Epithelial cell of proximal tubule (primary cell): ENCODE results near the gene CYP27A1. TPM values are rescaled to one million over a fixed set of nuclear protein-coding genes. Genes with fewer than 3 reads are reported as not detected.

Experiments
- DNase-seq: peaks from one replicate; pipeline ENCODE4 v3.0.0-alpha.2; 2011; ENCODE audit warnings: low read depth
- H3K4me3 ChIP-seq: 2 replicates; pipeline ENCODE4 v1.5.1; 2011; ENCODE audit warnings: low read depth, mild to moderate bottlenecking, low read length
- CTCF ChIP-seq: conservative IDR thresholded peaks from 2 replicates; pipeline ENCODE4 v1.5.1; 2012; ENCODE audit warnings: low read depth, mild to moderate bottlenecking, low read length
- total RNA-seq: library from RNA; depleted of rRNA; stranded (reverse); fragments of >200 nt; gene quantifications from 2 replicates; pipeline ENCODE4 v1.2.3, GENCODE V29; 2015

The CYP27A1 gene
- total RNA-seq, 1 donor from 2014 or later = 49.0 TPM

- no peak for TF ChIP-seq CTCF
- no peak overlapping the region for H3K4me3 ChIP-seq
- DNase-seq = no peak
These were observed 37.3 kb upstream of the CYP27A1 start for GRCh38 chr2:218744615-218745014.

GRCh38 chr2:218745160-218745558 lies 36.8 kb upstream of the CYP27A1 start:
- no peak for TF ChIP-seq CTCF
- no peak for DNase-seq
- H3K4me3 ChIP-seq = no peak overlapping the region

GRCh38 chr2:218745559-218746469 lies 36.1 kb upstream of the CYP27A1 start:
- no peak for DNase-seq

GRCh38 chr2:218746470-218746795 lies 35.5 kb upstream of the CYP27A1 start:
- DNase-seq = no peak
- TF ChIP-seq CTCF = no peak
- no peak overlapping the region for H3K4me3 ChIP-seq

More at GRCh38 chr2:218745559-218746469, 36.1 kb upstream of the CYP27A1 start:
- no peak overlapping the region for H3K4me3 ChIP-seq
- TF ChIP-seq CTCF = no peak

- TF ChIP-seq CTCF = no peak
- DNase-seq = no peak
- H3K4me3 ChIP-seq = no peak overlapping the region
These were observed 35.0 kb upstream of the CYP27A1 start for GRCh38 chr2:218746960-218747359.

GRCh38 chr2:218748741-218749441 lies 33.1 kb upstream of the CYP27A1 start:
- no peak for DNase-seq
- H3K4me3 ChIP-seq = no peak overlapping the region
- TF ChIP-seq CTCF = no peak

- no peak for TF ChIP-seq CTCF
- no peak for DNase-seq
- no peak overlapping the region for H3K4me3 ChIP-seq
These were observed 27.7 kb upstream of the CYP27A1 start for GRCh38 chr2:218754201-218754600.
